ENCODE data around the gene ALG14.
A peak's percentile ranks its signal among the peaks of the same experiment; 100 is the strongest.

ALG14 gene

GRCh38 chr1:94979656-94980581 is 92.8 kb downstream of the ALG14 start:
- no peak for FAIRE-seq

- FAIRE-seq, result no peak
Measured at GRCh38 chr1:94979131-94979530, 93.6 kb downstream of the ALG14 start.

- no peak for FAIRE-seq
Measured at GRCh38 chr1:94978401-94978800, 94.3 kb downstream of the ALG14 start.

GRCh38 chr1:94976971-94977548 is 95.7 kb downstream of the ALG14 start:
- no peak for FAIRE-seq

- FAIRE-seq, result no peak
Measured at GRCh38 chr1:94974824-94975223, 97.9 kb downstream of the ALG14 start.

- no peak for FAIRE-seq
Measured at GRCh38 chr1:94974241-94974640, 98.5 kb downstream of the ALG14 start.

- no peak for FAIRE-seq
Measured at GRCh38 chr1:94973309-94973922, 99.3 kb downstream of the ALG14 start.

- no peak for FAIRE-seq
Measured at GRCh38 chr1:94971491-94971924, 101.2 kb downstream of the ALG14 start.

- no peak for FAIRE-seq
Measured at GRCh38 chr1:94970783-94971182, 102.0 kb downstream of the ALG14 start.

- no peak for FAIRE-seq
Measured at GRCh38 chr1:94969137-94969536, 103.6 kb downstream of the ALG14 start.

- FAIRE-seq, result no peak
Measured at GRCh38 chr1:94966033-94966432, 106.7 kb downstream of the ALG14 start.

- FAIRE-seq, result no peak
Measured at GRCh38 chr1:94963864-94964263, 108.9 kb downstream of the ALG14 start.

GRCh38 chr1:94962409-94963265 is 110.1 kb downstream of the ALG14 start:
- no peak for FAIRE-seq

GRCh38 chr1:94961988-94962387 is 110.8 kb downstream of the ALG14 start:
- peak; percentile 23 for FAIRE-seq

GRCh38 chr1:94961582-94961981 is 111.2 kb downstream of the ALG14 start:
- no peak for FAIRE-seq

- no peak for FAIRE-seq
Measured at GRCh38 chr1:94958081-94958480, 114.7 kb downstream of the ALG14 start.

GRCh38 chr1:94955767-94956632 is 116.8 kb downstream of the ALG14 start:
- peak; percentile 87 for FAIRE-seq

- FAIRE-seq, result no peak
Measured at GRCh38 chr1:94954263-94955220, 118.2 kb downstream of the ALG14 start.

GRCh38 chr1:94953746-94954145 is 119.0 kb downstream of the ALG14 start:
- no peak for FAIRE-seq

- no peak for FAIRE-seq
Measured at GRCh38 chr1:94953107-94953506, 119.6 kb downstream of the ALG14 start.

GRCh38 chr1:94952539-94952938 is 120.2 kb downstream of the ALG14 start:
- FAIRE-seq, result no peak

Measured in endometrium (tissue), 2 donors.